ENCODE results near the gene HAS3.
"Not testable (repeated sequence)": the region's sequence is repeated elsewhere in the genome, so short reads cannot be mapped to it uniquely, and the experiment has no call there.

The HAS3 gene

GRCh38 chr16:69105501-69106361 lies at the start of gene HAS3:
HAS3 (plus strand) TSS chr16:69105653; CDS start chr16:69109396, 3,743 bp downstream.
- peak; percentile 84 for DNase-seq (ENCODE audit: low spot score)
- peak; percentile 24 for TF ChIP-seq CTCF (IDR thresholded peaks at IDR 0.05; ENCODE audit: extremely low read depth, missing control alignments)

- no peak for DNase-seq (ENCODE audit: low spot score)
- no peak for TF ChIP-seq CTCF (IDR thresholded peaks at IDR 0.05; ENCODE audit: extremely low read depth, missing control alignments)
Observed at GRCh38 chr16:69055980-69056379, 49.5 kb upstream of the HAS3 start.

GRCh38 chr16:69056421-69056820 lies 49.0 kb upstream of the HAS3 start:
- DNase-seq (ENCODE audit: low spot score) = no peak
- TF ChIP-seq CTCF (IDR thresholded peaks at IDR 0.05; ENCODE audit: extremely low read depth, missing control alignments) = no peak

- DNase-seq (ENCODE audit: low spot score) = peak; percentile 17
- no peak for TF ChIP-seq CTCF (IDR thresholded peaks at IDR 0.05; ENCODE audit: extremely low read depth, missing control alignments)
Observed at GRCh38 chr16:69057400-69058378, 47.8 kb upstream of the HAS3 start.

- DNase-seq (ENCODE audit: low spot score) = not testable (repeated sequence)
Observed at GRCh38 chr16:69063491-69063890, 42.0 kb upstream of the HAS3 start.

- TF ChIP-seq CTCF (IDR thresholded peaks at IDR 0.05; ENCODE audit: extremely low read depth, missing control alignments) = no peak
- DNase-seq (ENCODE audit: low spot score) = no peak
Observed at GRCh38 chr16:69064124-69064763, 41.2 kb upstream of the HAS3 start.

GRCh38 chr16:69064764-69065313 lies 40.6 kb upstream of the HAS3 start:
- DNase-seq (ENCODE audit: low spot score) = no peak

More at GRCh38 chr16:69064764-69065313, 40.6 kb upstream of the HAS3 start:
- TF ChIP-seq CTCF (IDR thresholded peaks at IDR 0.05; ENCODE audit: extremely low read depth, missing control alignments) = no peak

Measured in GM20000 (cell line).